Mesendoderm (in vitro differentiated cells): ENCODE results near the gene ST6GALNAC2. TPM values are rescaled to one million over a fixed set of nuclear protein-coding genes. Genes with fewer than 3 reads are reported as not detected.

Experiments
- DNase-seq: peaks from one replicate; pipeline ENCODE4 v3.0.0; 2013
- H2AK5ac ChIP-seq: 2 replicates; pipeline ENCODE4 v1.6.1; 2013; ENCODE audit warnings: low read length, inconsistent platforms
- H2BK120ac ChIP-seq: 2 replicates; pipeline ENCODE4 v1.6.1; 2013; ENCODE audit warnings: low read depth, mild to moderate bottlenecking, low read length, moderate library complexity, mixed read lengths
- H2BK15ac ChIP-seq: replicated peaks from 2 replicates; pipeline ENCODE4 v1.6.1; 2013; ENCODE audit warnings: low read depth, mild to moderate bottlenecking, moderate library complexity
- H2BK5ac ChIP-seq: 2 replicates; pipeline ENCODE4 v1.6.1; 2013; ENCODE audit warnings: low read length, inconsistent platforms
- H3K18ac ChIP-seq: 2 replicates; pipeline ENCODE4 v1.6.1; 2013; ENCODE audit warnings: mild to moderate bottlenecking, low read length, mixed read lengths
- H3K23ac ChIP-seq: one replicate; pipeline ENCODE4 v1.6.1; 2013; ENCODE audit warnings: low read length
- H3K27ac ChIP-seq: 2 replicates; pipeline ENCODE4 v1.5.1; 2013; ENCODE audit warnings: low read depth, mild to moderate bottlenecking, inconsistent platforms, low read length, moderate library complexity
- H3K27me3 ChIP-seq: 2 replicates; pipeline ENCODE4 v1.6.1; 2013; ENCODE audit warnings: low read length, control low read depth, mild to moderate bottlenecking, inconsistent platforms; ENCODE audit not compliant: insufficient read depth, poor library complexity
- H3K36me3 ChIP-seq: 2 replicates; pipeline ENCODE4 v1.6.1; 2013; ENCODE audit warnings: low read length, inconsistent platforms; ENCODE audit not compliant: control insufficient read depth, insufficient read depth
- H3K4ac ChIP-seq: one replicate; pipeline ENCODE4 v1.6.1; 2013; ENCODE audit warnings: low read depth, mild to moderate bottlenecking, low read length, moderate library complexity
- H3K4me1 ChIP-seq: 2 replicates; pipeline ENCODE4 v1.6.1; 2013; ENCODE audit warnings: low read depth, low read length, inconsistent platforms; ENCODE audit not compliant: control insufficient read depth
- H3K4me2 ChIP-seq: 2 replicates; pipeline ENCODE4 v1.6.1; 2013; ENCODE audit warnings: low read length
- H3K4me3 ChIP-seq: 2 replicates; pipeline ENCODE4 v1.5.1; 2013; ENCODE audit warnings: mild to moderate bottlenecking, low read length
- H3K56ac ChIP-seq: one replicate; pipeline ENCODE4 v1.6.1; 2013; ENCODE audit warnings: low read length
- H3K79me1 ChIP-seq: 2 replicates; pipeline ENCODE4 v1.6.1; 2013; ENCODE audit warnings: low read length, inconsistent platforms
- H3K79me2 ChIP-seq: 2 replicates; pipeline ENCODE4 v1.6.1; 2013; ENCODE audit warnings: mild to moderate bottlenecking, low read length; ENCODE audit not compliant: control insufficient read depth, insufficient read depth
- H3K9ac ChIP-seq: 2 replicates; pipeline ENCODE4 v1.6.1; 2013; ENCODE audit warnings: low read length, inconsistent platforms
- H4K5ac ChIP-seq: one replicate; pipeline ENCODE4 v1.6.1; 2013; ENCODE audit warnings: low read length
- H4K8ac ChIP-seq: one replicate; pipeline ENCODE4 v1.6.1; 2013; ENCODE audit warnings: low read depth, mild to moderate bottlenecking, control low read depth, low read length, moderate library complexity
- WGBS: extraction: QIAGEN DNeasy Blood & Tissue Kit; methylation state at CpG from one replicate; pipeline ENCODE4 v1.1.7; 2013; ENCODE audit warnings: low lambda C conversion rate, missing lambda C conversion rate; ENCODE audit not compliant: insufficient coverage; ENCODE audit errors: extremely low coverage; 5-methylcytosine and 5-hydroxymethylcytosine counted together
- polyA plus RNA-seq, 2 experiments: library from polyadenylated mRNA; stranded (reverse); fragments of 200-250 nt; gene quantifications; one replicate each; pipeline ENCODE4 v1.2.3, GENCODE V29; 2013

Gene ST6GALNAC2
- polyA plus RNA-seq (2013, experiment 1 of 2), result 0.04 TPM
- 0.04 TPM for polyA plus RNA-seq (2013, experiment 2 of 2)

DNA sequence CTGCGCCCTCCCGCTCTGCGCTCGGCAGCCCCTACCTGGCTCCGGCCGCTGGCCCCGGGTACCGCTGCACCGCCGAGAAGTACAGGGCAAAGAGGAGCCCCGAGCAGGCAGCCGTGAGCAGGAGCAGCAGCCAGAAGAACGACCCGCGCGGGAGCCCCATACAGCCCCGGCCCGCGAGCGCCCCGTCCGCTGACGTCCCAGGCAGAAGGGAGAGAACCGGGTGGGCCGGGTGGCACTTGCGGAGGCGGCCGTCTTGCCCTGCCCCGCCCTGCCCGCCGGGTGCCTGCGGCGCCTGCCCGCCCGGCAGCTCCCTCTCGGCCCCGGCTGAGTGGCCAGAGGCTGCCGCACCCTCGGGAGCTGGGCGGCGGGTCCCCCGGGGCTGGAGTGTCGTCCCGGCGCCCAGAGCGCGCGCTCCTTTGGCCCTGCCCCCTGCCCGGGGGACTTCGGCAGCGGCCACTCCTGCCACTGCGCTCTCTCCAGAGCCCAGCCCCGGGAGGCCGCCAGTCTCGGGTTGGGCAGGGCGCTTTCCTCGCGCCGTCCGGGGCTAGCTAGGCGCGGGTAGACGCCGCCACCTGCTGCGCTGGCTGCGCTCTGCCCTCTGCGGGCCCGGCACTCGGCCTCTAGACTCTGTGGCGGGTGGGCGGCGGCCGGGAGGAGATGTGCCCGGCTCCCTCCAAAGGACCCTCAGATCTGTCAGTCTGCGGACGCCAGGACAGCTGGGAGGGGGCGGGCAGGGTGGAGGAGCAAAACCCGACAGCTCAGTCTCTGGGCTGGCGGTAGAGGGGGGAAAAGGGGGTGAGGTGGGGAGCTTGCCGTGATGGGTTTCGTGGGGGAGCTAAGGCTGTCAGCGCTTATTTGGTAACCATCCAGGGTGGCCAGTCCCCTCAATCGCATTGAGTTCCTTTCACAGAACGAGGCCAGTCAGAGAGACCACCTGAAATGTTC, at the start of gene ST6GALNAC2:
ST6GALNAC2 (minus strand) TSS at position 212 of the 945 bp plus-strand sequence; CDS start at position 160, 52 bp downstream.
- Histone ChIP-seq H3K27me3 (no peaks in the 10 kb centered on the region), H3K56ac (peak within 1 kb of the TSS; percentile 83), H3K27ac (no peak within 1 kb of the TSS), H2AK5ac (no peak within 1 kb of the TSS), H3K9ac (peak within 1 kb of the TSS; percentile 58), H2BK15ac (no peak within 1 kb of the TSS), H3K4me1 (peaks cover 4% of the 10 kb centered on the region), H2BK5ac (no peak within 1 kb of the TSS), H3K4me2 (peak within 1 kb of the TSS; percentile 76), H3K18ac (peak within 1 kb of the TSS; percentile 69), H3K4me3 (peak within 1 kb of the TSS; percentile 27), H4K5ac (no peak within 1 kb of the TSS), H3K79me1 (no peaks in the 10 kb centered on the region), H3K79me2 (no peaks in the 10 kb centered on the region), H4K8ac (no peak within 1 kb of the TSS), H2BK120ac (no peak within 1 kb of the TSS), H3K23ac (peak within 1 kb of the TSS; percentile 94), H3K4ac (peak within 1 kb of the TSS; percentile 28), H3K36me3 (no peaks in the 10 kb centered on the region)
- DNase-seq, result peak; percentile 58
- no CpG with 5 or more reads among the region's 84 CpGs for WGBS

DNA sequence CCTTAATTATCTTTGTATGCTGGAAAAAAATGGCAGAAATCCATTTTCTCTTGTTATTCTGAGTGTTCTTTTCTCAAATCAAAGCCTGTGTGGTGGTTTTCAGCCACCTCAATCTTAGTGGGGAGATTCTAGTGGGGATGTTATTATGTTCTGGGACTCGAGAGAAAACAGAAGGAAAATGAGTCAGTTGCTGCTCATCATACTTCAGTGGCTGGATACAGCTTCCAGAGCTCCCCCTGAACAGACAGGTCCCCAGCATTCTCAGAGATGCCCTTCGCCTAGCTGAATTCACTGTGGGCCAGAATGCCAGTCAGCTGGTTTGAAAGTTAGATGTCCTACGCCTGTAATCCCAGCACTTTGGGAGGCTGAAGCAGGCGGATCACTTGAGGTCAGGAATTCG, 49.4 kb upstream of the ST6GALNAC2 start:
- H3K23ac ChIP-seq, result no peak overlapping the region
- no peaks in the 10 kb centered on the region for H3K79me1 ChIP-seq
- no peak overlapping the region for H3K56ac ChIP-seq
- H2BK5ac ChIP-seq, result no peak overlapping the region
- H3K4me3 ChIP-seq, result no peak overlapping the region
- H3K9ac ChIP-seq, result no peak overlapping the region
- no peak overlapping the region for H3K4me2 ChIP-seq
- no peak overlapping the region for H3K4ac ChIP-seq
- H3K4me1 ChIP-seq, result no peaks in the 10 kb centered on the region
- H4K5ac ChIP-seq, result no peak overlapping the region
- no peak overlapping the region for H2AK5ac ChIP-seq
- H3K79me2 ChIP-seq, result no peaks in the 10 kb centered on the region
- H3K27ac ChIP-seq, result no peak overlapping the region
- no peak for DNase-seq
- no peaks in the 10 kb centered on the region for H3K36me3 ChIP-seq
- WGBS, result no CpG with 5 or more reads among the region's 5 CpGs
- no peak overlapping the region for H2BK15ac ChIP-seq
- H3K18ac ChIP-seq, result no peak overlapping the region
- H4K8ac ChIP-seq, result no peak overlapping the region
- no peaks in the 10 kb centered on the region for H3K27me3 ChIP-seq
- H2BK120ac ChIP-seq, result no peak overlapping the region

DNA sequence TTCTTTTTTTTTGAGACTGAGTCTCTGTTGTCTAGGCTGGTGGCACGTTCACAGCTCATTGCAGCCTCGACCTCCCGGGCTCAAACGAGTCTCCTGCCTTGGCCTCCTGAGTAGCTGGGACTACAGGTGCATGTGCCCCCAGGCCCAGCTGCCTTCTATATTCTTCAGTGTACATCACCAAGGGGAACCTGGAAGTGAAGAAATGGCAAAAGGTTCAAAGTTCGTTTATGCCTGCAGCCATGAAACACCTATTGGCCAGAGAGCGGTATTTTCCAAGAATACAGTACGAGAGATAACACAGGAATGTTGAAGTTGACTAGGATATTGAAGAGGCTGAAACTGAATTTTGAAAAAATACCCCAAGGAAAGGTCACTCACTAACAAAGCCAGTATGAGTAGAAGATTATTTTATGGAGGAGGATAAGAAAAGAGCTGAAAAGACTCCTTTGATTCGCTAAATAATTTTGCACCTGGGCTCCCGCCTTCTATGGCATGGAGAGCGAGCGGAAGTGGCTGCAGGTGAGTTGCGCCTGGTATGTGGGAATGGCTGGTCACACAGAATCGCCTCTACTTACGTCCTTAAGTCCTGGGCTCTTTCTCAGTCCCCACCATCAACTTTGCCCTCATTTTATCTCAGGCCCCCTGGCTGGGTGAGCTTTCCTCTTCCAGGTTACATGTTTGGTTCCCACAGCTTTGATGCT, 48.1 kb upstream of the ST6GALNAC2 start:
- H3K27me3 ChIP-seq, result no peaks in the 10 kb centered on the region
- H3K9ac ChIP-seq, result no peak overlapping the region
- no CpG with 5 or more reads among the region's 14 CpGs for WGBS
- H3K27ac ChIP-seq, result no peak overlapping the region
- no peaks in the 10 kb centered on the region for H3K79me2 ChIP-seq
- H3K56ac ChIP-seq, result no peak overlapping the region
- no peak for DNase-seq
- H3K4me1 ChIP-seq, result no peaks in the 10 kb centered on the region
- H4K8ac ChIP-seq, result no peak overlapping the region
- H2BK120ac ChIP-seq, result no peak overlapping the region
- no peak overlapping the region for H3K23ac ChIP-seq
- H2AK5ac ChIP-seq, result no peak overlapping the region
- H2BK5ac ChIP-seq, result no peak overlapping the region
- H3K18ac ChIP-seq, result no peak overlapping the region
- H4K5ac ChIP-seq, result no peak overlapping the region
- no peak overlapping the region for H2BK15ac ChIP-seq
- H3K4me3 ChIP-seq, result no peak overlapping the region
- no peak overlapping the region for H3K4ac ChIP-seq
- no peaks in the 10 kb centered on the region for H3K36me3 ChIP-seq
- no peaks in the 10 kb centered on the region for H3K79me1 ChIP-seq
- H3K4me2 ChIP-seq, result no peak overlapping the region

DNA sequence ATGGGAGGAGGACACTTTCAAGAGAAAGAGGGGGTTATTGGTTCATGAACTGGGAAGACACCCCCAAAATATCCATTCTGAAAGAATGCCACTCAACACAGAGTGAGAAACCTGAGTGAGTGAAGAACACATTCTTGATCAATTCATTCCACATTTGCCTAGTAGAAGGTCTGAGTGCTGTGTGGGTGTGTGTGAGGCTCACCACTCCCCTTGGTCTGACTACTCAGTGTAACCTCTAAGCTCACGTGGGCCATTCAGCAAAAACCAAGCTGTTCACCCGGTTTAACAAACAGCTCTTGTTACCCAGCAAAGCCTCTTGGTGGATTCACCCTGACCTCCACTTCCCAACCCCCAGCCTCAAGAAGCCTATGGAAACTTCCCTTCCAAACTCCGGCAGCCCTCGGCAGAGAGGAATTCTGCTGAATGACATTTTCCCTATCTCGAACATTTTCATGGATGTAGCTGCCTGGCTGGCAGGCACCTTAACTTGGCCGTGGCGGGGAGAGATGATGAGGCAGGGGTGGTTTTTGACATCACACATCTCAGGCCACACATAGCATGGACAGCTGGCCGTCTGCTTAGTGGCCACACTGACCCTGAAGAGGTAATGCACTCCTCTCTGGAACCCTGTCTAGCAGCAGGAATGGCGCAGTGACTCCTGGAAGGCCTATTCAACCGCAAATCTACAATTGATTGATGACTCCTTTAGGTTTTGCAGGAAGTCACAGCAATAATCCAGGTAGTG, 46.3 kb upstream of the ST6GALNAC2 start:
- Histone ChIP-seq H2BK5ac (no peak overlapping the region), H3K79me2 (no peaks in the 10 kb centered on the region), H2AK5ac (no peak overlapping the region), H3K18ac (no peak overlapping the region), H2BK120ac (no peak overlapping the region), H2BK15ac (no peak overlapping the region), H3K36me3 (no peaks in the 10 kb centered on the region), H3K27me3 (no peaks in the 10 kb centered on the region), H4K5ac (no peak overlapping the region), H4K8ac (no peak overlapping the region), H3K4me1 (no peaks in the 10 kb centered on the region), H3K4ac (no peak overlapping the region), H3K4me2 (no peak overlapping the region), H3K4me3 (no peak overlapping the region), H3K9ac (no peak overlapping the region), H3K79me1 (no peaks in the 10 kb centered on the region), H3K56ac (no peak overlapping the region), H3K23ac (no peak overlapping the region), H3K27ac (no peak overlapping the region)
- DNase-seq, result no peak
- no CpG with 5 or more reads among the region's 10 CpGs for WGBS

DNA sequence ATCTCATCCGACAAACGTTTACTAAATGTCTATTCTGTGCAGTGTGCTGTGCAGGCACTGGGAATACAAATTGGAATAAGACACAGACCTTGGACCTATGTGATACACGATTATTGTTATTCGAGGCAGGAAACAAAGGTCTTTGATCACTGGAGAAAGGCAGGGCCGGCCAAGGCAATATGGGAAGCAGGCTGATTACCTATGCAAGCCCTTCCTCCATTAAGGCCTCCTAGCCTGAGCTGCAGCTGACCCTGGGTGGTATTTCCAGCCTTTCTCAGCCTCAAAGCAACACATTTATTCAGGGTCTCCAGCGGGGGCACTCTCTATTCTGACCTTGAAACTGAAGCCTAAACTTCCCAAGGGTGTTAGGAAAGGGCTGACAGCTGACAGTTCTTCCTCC, 44.5 kb upstream of the ST6GALNAC2 start:
- no peak overlapping the region for H2BK5ac ChIP-seq
- no peak overlapping the region for H3K4ac ChIP-seq
- H3K4me3 ChIP-seq, result no peak overlapping the region
- H2BK120ac ChIP-seq, result no peak overlapping the region
- no peak overlapping the region for H4K5ac ChIP-seq
- H3K4me2 ChIP-seq, result no peak overlapping the region
- H3K9ac ChIP-seq, result no peak overlapping the region
- peak; percentile 28 for DNase-seq
- no peak overlapping the region for H3K23ac ChIP-seq
- H3K79me2 ChIP-seq, result no peaks in the 10 kb centered on the region
- H3K56ac ChIP-seq, result no peak overlapping the region
- no peak overlapping the region for H2BK15ac ChIP-seq
- H3K4me1 ChIP-seq, result no peaks in the 10 kb centered on the region
- WGBS, result no CpG with 5 or more reads among the region's 6 CpGs
- no peak overlapping the region for H2AK5ac ChIP-seq
- no peak overlapping the region for H3K27ac ChIP-seq
- H4K8ac ChIP-seq, result no peak overlapping the region
- H3K79me1 ChIP-seq, result no peaks in the 10 kb centered on the region
- no peaks in the 10 kb centered on the region for H3K36me3 ChIP-seq
- no peak overlapping the region for H3K18ac ChIP-seq
- no peaks in the 10 kb centered on the region for H3K27me3 ChIP-seq
